ENCODE measurements around the gene GALNT10.

DNA sequence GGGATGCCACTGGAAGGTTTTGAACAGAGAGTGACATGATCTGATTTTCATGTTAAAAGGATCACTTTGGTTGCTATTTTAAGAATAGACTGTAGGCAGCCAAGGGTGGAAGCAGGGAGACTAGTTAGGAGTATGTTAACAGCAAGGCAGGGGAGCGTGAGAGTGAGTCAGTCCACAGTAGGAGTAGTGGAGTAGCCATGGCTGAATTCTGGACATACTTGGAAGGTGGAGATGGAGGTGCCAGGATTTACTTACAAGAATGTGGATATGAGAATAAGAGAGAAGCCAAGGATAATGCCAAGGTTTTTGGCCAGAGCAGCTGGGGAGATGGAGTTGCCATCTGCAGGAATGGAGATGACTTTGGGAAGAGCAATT lies 118.8 kb downstream of the GALNT10 start:
- TF ChIP-seq, protein P1, sequence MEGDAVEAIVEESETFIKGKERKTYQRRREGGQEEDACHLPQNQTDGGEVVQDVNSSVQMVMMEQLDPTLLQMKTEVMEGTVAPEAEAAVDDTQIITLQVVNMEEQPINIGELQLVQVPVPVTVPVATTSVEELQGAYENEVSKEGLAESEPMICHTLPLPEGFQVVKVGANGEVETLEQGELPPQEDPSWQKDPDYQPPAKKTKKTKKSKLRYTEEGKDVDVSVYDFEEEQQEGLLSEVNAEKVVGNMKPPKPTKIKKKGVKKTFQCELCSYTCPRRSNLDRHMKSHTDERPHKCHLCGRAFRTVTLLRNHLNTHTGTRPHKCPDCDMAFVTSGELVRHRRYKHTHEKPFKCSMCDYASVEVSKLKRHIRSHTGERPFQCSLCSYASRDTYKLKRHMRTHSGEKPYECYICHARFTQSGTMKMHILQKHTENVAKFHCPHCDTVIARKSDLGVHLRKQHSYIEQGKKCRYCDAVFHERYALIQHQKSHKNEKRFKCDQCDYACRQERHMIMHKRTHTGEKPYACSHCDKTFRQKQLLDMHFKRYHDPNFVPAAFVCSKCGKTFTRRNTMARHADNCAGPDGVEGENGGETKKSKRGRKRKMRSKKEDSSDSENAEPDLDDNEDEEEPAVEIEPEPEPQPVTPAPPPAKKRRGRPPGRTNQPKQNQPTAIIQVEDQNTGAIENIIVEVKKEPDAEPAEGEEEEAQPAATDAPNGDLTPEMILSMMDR (conservative IDR thresholded peaks at IDR 0.05 in 1 of 2, IDR thresholded peaks at IDR 0.05 in 1 of 2; ENCODE audit: low read depth in 1 of 2, low read length in 2 of 2): no peak
- no peak for TF ChIP-seq EZH2 (IDR thresholded peaks at IDR 0.05; ENCODE audit: low read length, missing control alignments)

Data from fibroblast of lung (primary cell).